HK-2 (cell line): ENCODE data around the gene NR3C2.
"Not testable (repeated sequence)": the region's sequence is repeated elsewhere in the genome, so short reads cannot be mapped to it uniquely, and the experiment has no call there.

Source experiments
- DNase-seq: peaks from one replicate; pipeline ENCODE4 v3.0.0-alpha.2; 2018; ENCODE audit not compliant: unreplicated experiment

NR3C2 gene

GRCh38 chr4:148170408-148171365 is 271.5 kb downstream of the NR3C2 start:
- DNase-seq = no peak

GRCh38 chr4:148166132-148166591 is 276.1 kb downstream of the NR3C2 start:
- DNase-seq = no peak

- DNase-seq = no peak
Observed at GRCh38 chr4:148164557-148164956, 277.7 kb downstream of the NR3C2 start.

GRCh38 chr4:148162991-148163390 is 279.2 kb downstream of the NR3C2 start:
- no peak for DNase-seq

GRCh38 chr4:148162519-148162918 is 279.7 kb downstream of the NR3C2 start:
- DNase-seq = no peak

- DNase-seq = no peak
Observed at GRCh38 chr4:148161601-148162000, 280.6 kb downstream of the NR3C2 start.

- DNase-seq = no peak
Observed at GRCh38 chr4:148159793-148160192, 282.4 kb downstream of the NR3C2 start.

- DNase-seq = no peak
Observed at GRCh38 chr4:148154769-148155168, 287.4 kb downstream of the NR3C2 start.

- DNase-seq = no peak
Observed at GRCh38 chr4:148152868-148153625, 289.2 kb downstream of the NR3C2 start.

- DNase-seq = no peak
Observed at GRCh38 chr4:148151806-148152205, 290.4 kb downstream of the NR3C2 start.

- no peak for DNase-seq
Observed at GRCh38 chr4:148145475-148145874, 296.7 kb downstream of the NR3C2 start.

- DNase-seq = no peak
Observed at GRCh38 chr4:148143174-148143573, 299.0 kb downstream of the NR3C2 start.

GRCh38 chr4:148141501-148141900 is 300.7 kb downstream of the NR3C2 start:
- no peak for DNase-seq

- no peak for DNase-seq
Observed at GRCh38 chr4:148126825-148127224, 315.4 kb downstream of the NR3C2 start.

GRCh38 chr4:148124512-148124911 is 317.7 kb downstream of the NR3C2 start:
- no peak for DNase-seq

GRCh38 chr4:148123161-148123560 is 319.1 kb downstream of the NR3C2 start:
- DNase-seq = not testable (repeated sequence)

GRCh38 chr4:148120216-148120615 is 322.0 kb downstream of the NR3C2 start:
- no peak for DNase-seq

GRCh38 chr4:148118633-148119032 is 323.6 kb downstream of the NR3C2 start:
- no peak for DNase-seq

GRCh38 chr4:148118179-148118578 is 324.0 kb downstream of the NR3C2 start:
- no peak for DNase-seq

GRCh38 chr4:148116969-148117368 is 325.2 kb downstream of the NR3C2 start:
- no peak for DNase-seq

- DNase-seq = no peak
Observed at GRCh38 chr4:148116264-148116663, 325.9 kb downstream of the NR3C2 start.

GRCh38 chr4:148114436-148114835 is 327.8 kb downstream of the NR3C2 start:
- DNase-seq = no peak
